ENCODE results near the gene ZNF597. TPM values are rescaled to one million over a fixed set of nuclear protein-coding genes. Genes with fewer than 3 reads are reported as not detected.

Gene ZNF597
- total and polyA plus RNA-seq, 4 donors: 1.5 to 4.2 (median 2.4) TPM

DNA sequence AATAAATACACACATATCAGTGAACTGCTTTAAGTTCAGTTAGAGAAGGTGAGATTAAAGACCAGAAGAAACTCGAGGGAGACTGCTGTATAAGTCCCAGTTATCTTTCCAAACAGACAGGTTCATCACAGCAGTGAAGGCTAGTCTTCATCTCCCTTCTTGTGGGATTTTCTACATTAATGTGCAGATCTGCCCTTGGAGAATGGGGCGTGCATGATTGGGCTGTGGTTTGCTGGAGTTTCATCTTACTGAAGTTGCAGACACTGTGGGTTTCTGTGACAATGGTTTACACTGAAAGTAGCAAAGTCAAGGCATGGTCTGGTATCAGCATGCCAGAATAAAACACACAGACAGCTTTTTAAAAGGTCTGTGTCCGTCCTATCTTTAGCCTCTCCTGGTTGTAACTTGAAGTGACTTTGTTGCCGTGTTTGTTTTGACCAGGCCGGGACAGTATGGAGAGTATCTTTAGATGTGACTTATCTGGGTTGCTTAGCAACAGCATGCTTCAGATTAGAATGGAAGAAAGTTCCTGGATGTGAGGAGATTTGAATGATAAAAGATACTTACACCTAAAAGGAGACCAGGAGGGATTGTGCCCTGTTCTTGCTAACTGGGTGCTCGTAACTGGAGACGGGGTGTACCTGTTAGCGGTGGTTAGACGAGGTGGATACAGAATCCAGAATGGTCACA is 16.2 kb upstream of the ZNF597 start:
- H3K27me3 ChIP-seq (ENCODE audit: control insufficient read depth in 3 of 3, insufficient read depth in 3 of 3, low read length in 2 of 3): no peaks in the 10 kb centered on the region
- DNase-seq: no peak
- no peak overlapping the region for H3K4me3 ChIP-seq
- no peaks in the 10 kb centered on the region for H3K9me3 ChIP-seq (ENCODE audit: control insufficient read depth in 4 of 4, insufficient read depth in 3 of 4, low read length in 3 of 4)
- TF ChIP-seq CTCF (IDR thresholded peaks at IDR 0.05; ENCODE audit: control extremely low read depth, extremely low read depth): no peak
- H3K4me1 ChIP-seq (ENCODE audit: control insufficient read depth in 5 of 5, insufficient read depth in 5 of 5, low read length in 5 of 5): peaks cover 16 to 28% (median 19%) of the 10 kb centered on the region in 5 donors
- ATAC-seq (ENCODE audit: insufficient read depth, low FRiP score): no peak
- 58 to 75% methylated on average over 9 of the region's 9 CpGs for WGBS, 2 donors
- H3K36me3 ChIP-seq (ENCODE audit: control insufficient read depth in 4 of 4, insufficient read depth in 4 of 4, low read length in 4 of 4): no peaks in the 10 kb centered on the region
- peak overlapping the region in 1 of 2 donors; percentile 4 for H3K9ac ChIP-seq (ENCODE audit: insufficient read depth in 1 of 2, low read length in 2 of 2)
- H3K27ac ChIP-seq (ENCODE audit: low read depth in 1 of 2, low read length in 1 of 2): peak overlapping the region; percentile 32 to 98

GRCh38 chr16:3458852-3459361 is 15.6 kb upstream of the ZNF597 start:
- Histone ChIP-seq H3K9me3 (ENCODE audit: control insufficient read depth in 4 of 4, insufficient read depth in 3 of 4, low read length in 3 of 4) (no peaks in the 10 kb centered on the region), H3K36me3 (ENCODE audit: control insufficient read depth in 4 of 4, insufficient read depth in 4 of 4, low read length in 4 of 4) (no peaks in the 10 kb centered on the region), H3K9ac (ENCODE audit: insufficient read depth in 1 of 2, low read length in 2 of 2) (peak overlapping the region; percentile 14 to 77), H3K27ac (ENCODE audit: low read depth in 1 of 2, low read length in 1 of 2) (peak overlapping the region; percentile 98 to 99), H3K4me3 (peak overlapping the region; percentile 94), H3K4me1 (ENCODE audit: control insufficient read depth in 5 of 5, insufficient read depth in 5 of 5, low read length in 5 of 5) (peaks cover 16 to 25% (median 19%) of the 10 kb centered on the region in 5 donors), H3K27me3 (ENCODE audit: control insufficient read depth in 3 of 3, insufficient read depth in 3 of 3, low read length in 2 of 3) (no peaks in the 10 kb centered on the region)
- 7 to 18% methylated on average over 10 of the region's 10 CpGs for WGBS, 2 donors
- DNase-seq: peak; percentile 23 to 73 (median 58)
- no peak for TF ChIP-seq CTCF (IDR thresholded peaks at IDR 0.05; ENCODE audit: control extremely low read depth, extremely low read depth)
- ATAC-seq (ENCODE audit: insufficient read depth, low FRiP score): peak; percentile 30

DNA sequence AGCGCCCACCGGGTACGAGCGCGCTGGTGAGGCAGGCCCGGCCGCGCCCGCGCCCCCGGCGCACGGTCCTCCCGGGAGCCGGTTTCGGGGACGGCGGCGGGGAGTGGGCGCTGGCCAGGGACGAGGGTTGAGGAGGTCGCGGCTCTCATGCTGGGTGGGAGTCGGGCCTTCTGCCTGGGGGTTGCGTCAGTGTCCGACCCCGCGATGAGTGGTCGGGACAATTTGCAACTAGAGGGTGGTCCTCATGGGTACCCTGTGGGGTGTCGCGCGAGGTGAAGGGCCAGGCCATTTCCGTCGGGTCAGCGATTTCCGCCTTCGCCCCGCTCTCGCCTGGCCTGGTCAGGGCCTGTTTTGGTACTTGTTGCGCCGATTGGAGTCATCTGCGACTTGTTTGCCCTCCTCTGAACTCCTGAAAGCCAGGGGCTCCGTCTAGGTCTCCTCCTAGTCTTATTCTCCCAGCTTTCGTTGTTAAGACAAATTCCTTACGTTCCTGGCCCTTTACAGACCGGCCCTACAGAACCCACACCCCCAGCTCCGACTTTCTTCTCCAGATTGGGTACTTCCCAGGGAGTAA is 15.1 kb upstream of the ZNF597 start:
- peaks cover 16 to 25% (median 19%) of the 10 kb centered on the region in 5 donors for H3K4me1 ChIP-seq (ENCODE audit: control insufficient read depth in 5 of 5, insufficient read depth in 5 of 5, low read length in 5 of 5)
- no peak for ATAC-seq (ENCODE audit: insufficient read depth, low FRiP score)
- H3K27me3 ChIP-seq (ENCODE audit: control insufficient read depth in 3 of 3, insufficient read depth in 3 of 3, low read length in 2 of 3): no peaks in the 10 kb centered on the region

More for the DNA sequence above, 15.1 kb upstream of the ZNF597 start:
- Histone ChIP-seq H3K9ac (ENCODE audit: insufficient read depth in 1 of 2, low read length in 2 of 2) (peak overlapping the region; percentile 14 to 77), H3K36me3 (ENCODE audit: control insufficient read depth in 4 of 4, insufficient read depth in 4 of 4, low read length in 4 of 4) (no peaks in the 10 kb centered on the region), H3K9me3 (ENCODE audit: control insufficient read depth in 4 of 4, insufficient read depth in 3 of 4, low read length in 3 of 4) (no peaks in the 10 kb centered on the region), H3K4me3 (peak overlapping the region; percentile 94), H3K27ac (ENCODE audit: low read depth in 1 of 2, low read length in 1 of 2) (peak overlapping the region; percentile 98 to 99)
- 0 to 1% methylated on average over 41 to 47 of the region's 47 CpGs for WGBS, 2 donors
- peak; percentile 35 to 60 (median 43) for DNase-seq
- TF ChIP-seq CTCF (IDR thresholded peaks at IDR 0.05; ENCODE audit: control extremely low read depth, extremely low read depth): no peak

All from lung (tissue), 12 donors.